Coronary artery (tissue), 2 donors: ENCODE measurements around the gene ZNF775.
"Not testable (repeated sequence)": the region's sequence is repeated elsewhere in the genome, so short reads cannot be mapped to it uniquely, and the experiment has no call there.

Experiments
- DNase-seq: peaks from one replicate; pipeline ENCODE4 v3.0.0-alpha.2; 2017; ENCODE audit warnings: low spot score
- H3K27ac ChIP-seq, 2 donors: fragments of 200-600 bp; sonication (generic); one replicate each; pipeline ENCODE4 v1.5.1; 2016 to 2019
- H3K4me3 ChIP-seq: fragments of 200-600 bp; sonication (generic); 2 replicates; pipeline ENCODE4 v1.5.1; 2016; ENCODE audit warnings: mild to moderate bottlenecking, moderate library complexity
- CTCF ChIP-seq: fragments of 200-600 bp; sonication (generic); IDR thresholded peaks from one replicate; pipeline ENCODE4 v1.5.1; 2019; ENCODE audit warnings: antibody characterized with exemption

The ZNF775 gene

GRCh38 chr7:150382123-150382843 is 3.2 kb downstream of the ZNF775 start:
- no peak for DNase-seq
- no peak for TF ChIP-seq CTCF
- Histone ChIP-seq H3K4me3 (no peak overlapping the region), H3K27ac (no peak overlapping the region)

- Histone ChIP-seq H3K27ac (no peak overlapping the region), H3K4me3 (no peak overlapping the region)
- no peak for DNase-seq
- TF ChIP-seq CTCF: no peak
Measured at GRCh38 chr7:150382844-150383225, 3.7 kb downstream of the ZNF775 start.

- peak overlapping the region in 1 of 2 donors; percentile 10 for H3K27ac ChIP-seq
- TF ChIP-seq CTCF: no peak
- no peak for DNase-seq
- H3K4me3 ChIP-seq: no peak overlapping the region
Measured at GRCh38 chr7:150383710-150384397, 4.7 kb downstream of the ZNF775 start.

GRCh38 chr7:150384406-150385301 is 5.5 kb downstream of the ZNF775 start:
- DNase-seq: no peak
- Histone ChIP-seq H3K4me3 (no peak overlapping the region), H3K27ac (peak overlapping the region in 1 of 2 donors; percentile 10)

GRCh38 chr7:150385302-150385723 is 6.2 kb downstream of the ZNF775 start:
- Histone ChIP-seq H3K27ac (no peak overlapping the region), H3K4me3 (no peak overlapping the region)
- no peak for DNase-seq
- TF ChIP-seq CTCF: no peak

More at GRCh38 chr7:150384406-150385301, 5.5 kb downstream of the ZNF775 start:
- no peak for TF ChIP-seq CTCF

GRCh38 chr7:150385884-150386283 is 6.8 kb downstream of the ZNF775 start:
- DNase-seq, H3K27ac ChIP-seq, H3K4me3 ChIP-seq: not testable (repeated sequence)

GRCh38 chr7:150388306-150388705 is 9.2 kb downstream of the ZNF775 start:
- TF ChIP-seq CTCF: no peak
- Histone ChIP-seq H3K27ac (no peak overlapping the region), H3K4me3 (no peak overlapping the region)
- no peak for DNase-seq
